ENCODE results near the gene EEPD1. TPM values are rescaled to one million over a fixed set of nuclear protein-coding genes. Genes with fewer than 3 reads are reported as not detected.

Gene EEPD1
- total RNA-seq, 4 donors from 2014 or later, result 12.4 to 36.2 (median 20.4) TPM

DNA sequence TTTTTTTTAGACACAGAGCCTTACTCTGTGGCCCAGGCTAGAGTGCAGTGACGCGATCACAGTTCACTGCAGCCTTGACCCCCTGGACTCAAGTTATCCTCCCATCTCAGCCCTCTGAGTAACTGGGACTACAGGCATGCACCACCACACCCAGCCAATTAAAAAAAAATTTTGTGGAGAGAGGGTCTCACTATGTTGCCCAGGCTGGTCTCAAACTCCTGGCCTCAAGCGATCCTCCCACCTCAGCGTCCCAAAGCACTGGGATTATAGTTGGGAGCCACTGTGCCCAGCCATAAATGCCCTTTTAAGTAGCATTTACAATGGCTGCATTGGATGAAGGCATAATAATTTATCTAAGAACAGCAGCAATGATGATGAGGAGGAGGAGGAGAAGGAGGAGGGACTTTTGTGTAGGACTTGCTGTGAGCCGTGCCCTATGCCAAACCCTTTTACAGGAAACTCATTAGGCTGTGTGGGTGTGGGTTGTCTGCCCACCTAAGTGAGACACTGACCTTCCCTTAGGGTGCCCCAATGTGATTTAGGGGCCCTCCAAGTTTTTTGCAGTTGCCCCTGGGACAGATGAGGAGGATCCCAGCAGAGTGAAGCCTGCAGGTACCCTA, 51.1 kb downstream of the EEPD1 start:
- no peaks in the 10 kb centered on the region for H3K27me3 ChIP-seq
- 80% methylated on average over 3 of the region's 5 CpGs; no CpG with 5 or more reads in 1 of the 2 donors for WGBS, 2 donors (ENCODE audit: low coverage in 1 of 2)
- TF ChIP-seq, protein P1, sequence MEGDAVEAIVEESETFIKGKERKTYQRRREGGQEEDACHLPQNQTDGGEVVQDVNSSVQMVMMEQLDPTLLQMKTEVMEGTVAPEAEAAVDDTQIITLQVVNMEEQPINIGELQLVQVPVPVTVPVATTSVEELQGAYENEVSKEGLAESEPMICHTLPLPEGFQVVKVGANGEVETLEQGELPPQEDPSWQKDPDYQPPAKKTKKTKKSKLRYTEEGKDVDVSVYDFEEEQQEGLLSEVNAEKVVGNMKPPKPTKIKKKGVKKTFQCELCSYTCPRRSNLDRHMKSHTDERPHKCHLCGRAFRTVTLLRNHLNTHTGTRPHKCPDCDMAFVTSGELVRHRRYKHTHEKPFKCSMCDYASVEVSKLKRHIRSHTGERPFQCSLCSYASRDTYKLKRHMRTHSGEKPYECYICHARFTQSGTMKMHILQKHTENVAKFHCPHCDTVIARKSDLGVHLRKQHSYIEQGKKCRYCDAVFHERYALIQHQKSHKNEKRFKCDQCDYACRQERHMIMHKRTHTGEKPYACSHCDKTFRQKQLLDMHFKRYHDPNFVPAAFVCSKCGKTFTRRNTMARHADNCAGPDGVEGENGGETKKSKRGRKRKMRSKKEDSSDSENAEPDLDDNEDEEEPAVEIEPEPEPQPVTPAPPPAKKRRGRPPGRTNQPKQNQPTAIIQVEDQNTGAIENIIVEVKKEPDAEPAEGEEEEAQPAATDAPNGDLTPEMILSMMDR (IDR thresholded peaks at IDR 0.05), result no peak
- no peak overlapping the region for H3K4me3 ChIP-seq
- no peaks in the 10 kb centered on the region for H3K36me3 ChIP-seq
- peaks cover 12 to 79% (median 31%) of the 10 kb centered on the region in 3 donors for H3K4me1 ChIP-seq
- peak overlapping the region in 3 of 4 donors; percentile 62 to 90 (median 85) for H3K27ac ChIP-seq
- ATAC-seq, result no peak
- H3K9me3 ChIP-seq, result no peaks in the 10 kb centered on the region

DNA sequence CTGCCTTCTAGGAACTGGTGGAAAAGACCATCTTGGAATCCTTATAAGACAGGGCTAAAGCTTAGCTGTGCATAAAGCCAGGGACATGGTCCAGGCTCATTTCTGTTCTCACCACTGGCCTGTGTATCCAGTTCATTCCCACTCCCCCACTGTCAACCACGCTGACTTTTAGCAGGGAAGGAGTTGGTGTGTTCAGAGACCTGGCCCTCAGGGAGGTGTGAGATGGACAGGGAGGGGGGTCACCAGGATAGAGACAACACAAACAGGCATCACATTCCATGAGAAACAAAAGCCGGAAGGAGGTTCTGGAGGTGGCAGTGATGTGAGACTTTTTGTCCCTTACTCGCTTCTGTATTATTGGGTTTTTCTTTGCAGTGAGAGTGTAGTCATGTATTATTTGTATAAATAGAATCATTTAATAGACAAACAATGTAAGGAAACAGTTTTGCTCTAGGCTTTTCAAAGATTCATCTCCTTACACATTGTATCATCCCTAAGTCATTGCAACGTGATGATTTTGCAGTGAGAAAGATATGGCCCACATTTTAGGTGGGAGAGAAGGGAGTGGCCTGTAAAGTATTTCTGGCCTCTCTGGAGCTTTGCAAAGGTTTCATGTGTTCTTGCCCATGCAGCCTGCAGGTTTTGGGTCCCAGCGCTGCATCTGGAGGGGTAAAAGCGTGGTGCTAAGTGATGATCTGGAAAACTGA, 52.0 kb downstream of the EEPD1 start:
- Histone ChIP-seq H3K4me3 (no peak overlapping the region), H3K27me3 (no peaks in the 10 kb centered on the region), H3K9me3 (no peaks in the 10 kb centered on the region), H3K4me1 (peaks cover 12 to 88% (median 40%) of the 10 kb centered on the region in 3 donors), H3K36me3 (no peaks in the 10 kb centered on the region), H3K27ac (peak overlapping the region; percentile 62 to 90 (median 74))
- ATAC-seq, result no peak
- no peak for TF ChIP-seq EP300 (IDR thresholded peaks at IDR 0.05)
- TF ChIP-seq POLR2AphosphoS5 (IDR thresholded peaks at IDR 0.05), result no peak
- no peak for TF ChIP-seq POLR2A (IDR thresholded peaks at IDR 0.05)
- TF ChIP-seq, protein P1 (IDR thresholded peaks at IDR 0.05), result no peak
- 67 to 69% methylated on average over 5 to 6 of the region's 6 CpGs for WGBS, 2 donors (ENCODE audit: low coverage in 1 of 2)

DNA sequence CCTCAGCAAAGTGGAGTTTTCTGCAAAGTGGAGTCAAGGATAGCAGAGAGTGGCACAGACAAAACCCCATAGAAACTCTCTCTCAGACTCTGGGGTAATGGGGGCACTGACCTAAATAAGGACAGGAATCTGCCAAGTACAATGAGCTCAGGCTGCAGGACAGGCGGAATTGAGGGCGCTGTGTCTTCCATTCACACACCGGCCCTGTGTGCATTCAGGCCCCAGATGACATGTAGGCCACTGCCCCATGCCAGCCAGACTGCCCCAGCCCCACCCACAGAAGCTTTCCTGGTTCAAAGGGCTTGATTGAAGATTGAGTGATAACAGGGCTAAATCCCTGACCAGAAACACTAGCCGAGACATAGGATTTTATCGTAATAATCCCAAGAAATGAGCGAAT, 52.7 kb downstream of the EEPD1 start:
- H3K4me1 ChIP-seq, result peaks cover 15 to 95% (median 47%) of the 10 kb centered on the region in 3 donors
- ATAC-seq, result no peak

DNA sequence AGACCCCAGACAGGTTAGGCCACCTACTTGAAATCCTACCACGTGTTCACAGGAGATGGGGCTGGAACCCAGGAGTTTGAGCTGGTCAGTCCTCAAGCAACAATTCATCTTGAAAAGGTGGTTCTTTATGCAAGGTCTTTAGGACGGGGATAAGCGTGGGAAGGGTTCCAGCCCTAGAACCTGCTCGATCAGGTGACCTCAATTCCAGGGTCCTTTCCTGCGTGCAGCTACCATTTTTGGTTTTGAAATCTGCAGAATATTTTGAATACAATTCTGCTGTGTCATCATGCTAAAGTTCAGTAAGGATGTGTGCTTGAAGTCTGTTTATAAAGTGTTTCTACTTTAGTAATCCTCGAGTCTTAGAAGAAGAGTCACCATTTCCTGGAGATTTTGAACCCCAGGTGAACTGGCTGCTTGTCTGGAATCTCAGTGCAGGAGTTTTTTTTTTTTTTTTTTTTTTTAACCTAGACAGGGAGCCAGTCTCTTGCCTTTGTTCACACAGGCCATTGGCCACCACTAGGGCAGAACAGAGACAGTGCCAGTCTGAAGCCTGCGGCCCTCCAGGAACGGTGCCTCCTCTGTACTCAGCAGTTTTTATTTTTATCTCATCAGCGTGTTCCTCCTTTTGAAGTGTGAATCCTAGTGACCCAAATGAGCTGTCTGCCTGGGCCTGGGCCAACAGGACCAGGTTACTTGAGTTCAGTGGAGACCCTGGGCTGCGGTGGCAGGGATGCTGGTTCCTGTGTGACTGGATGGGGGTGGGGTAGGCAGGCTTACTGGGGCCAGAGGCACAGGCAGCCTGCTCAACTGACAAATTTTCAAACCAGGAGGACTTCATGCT, 54.6 kb downstream of the EEPD1 start:
- WGBS, 2 donors (ENCODE audit: low coverage in 1 of 2), result 27 to 36% methylated on average over 6 to 9 of the region's 10 CpGs
- TF ChIP-seq, protein P1 (IDR thresholded peaks at IDR 0.05), result peak in 3 of 4 experiments; percentile 30 to 51 (median 45)
- TF ChIP-seq EP300 (IDR thresholded peaks at IDR 0.05) (no peak), POLR2A (IDR thresholded peaks at IDR 0.05) (no peak), POLR2AphosphoS5 (IDR thresholded peaks at IDR 0.05) (peak; percentile 93)
- Histone ChIP-seq H3K27ac (peak overlapping the region; percentile 85 to 95 (median 88)), H3K4me3 (no peak overlapping the region), H3K4me1 (peaks cover 15 to 98% (median 43%) of the 10 kb centered on the region in 3 donors), H3K36me3 (no peaks in the 10 kb centered on the region), H3K27me3 (no peaks in the 10 kb centered on the region), H3K9me3 (no peaks in the 10 kb centered on the region)
- peak; percentile 72 for ATAC-seq

More for the DNA sequence above, 52.7 kb downstream of the EEPD1 start:
- H3K27ac ChIP-seq, result peak overlapping the region; percentile 62 to 90 (median 74)
- H3K9me3 ChIP-seq, result no peaks in the 10 kb centered on the region
- H3K27me3 ChIP-seq, result no peaks in the 10 kb centered on the region
- H3K36me3 ChIP-seq, result no peaks in the 10 kb centered on the region
- no peak for TF ChIP-seq POLR2AphosphoS5 (IDR thresholded peaks at IDR 0.05)
- TF ChIP-seq POLR2A (IDR thresholded peaks at IDR 0.05), result no peak
- TF ChIP-seq, protein P1 (IDR thresholded peaks at IDR 0.05), result no peak
- no peak for TF ChIP-seq EP300 (IDR thresholded peaks at IDR 0.05)
- 65 to 95% methylated on average over 3 to 6 of the region's 6 CpGs for WGBS, 2 donors (ENCODE audit: low coverage in 1 of 2)
- H3K4me3 ChIP-seq, result no peak overlapping the region
